Measurements from ENCODE around the gene OR2G3. TPM values are rescaled to one million over a fixed set of nuclear protein-coding genes. Genes with fewer than 3 reads are reported as not detected.

The OR2G3 gene
- total and polyA plus RNA-seq, 2 of the 4 experiments (the other 2 are of a cell fraction) = not detected

DNA sequence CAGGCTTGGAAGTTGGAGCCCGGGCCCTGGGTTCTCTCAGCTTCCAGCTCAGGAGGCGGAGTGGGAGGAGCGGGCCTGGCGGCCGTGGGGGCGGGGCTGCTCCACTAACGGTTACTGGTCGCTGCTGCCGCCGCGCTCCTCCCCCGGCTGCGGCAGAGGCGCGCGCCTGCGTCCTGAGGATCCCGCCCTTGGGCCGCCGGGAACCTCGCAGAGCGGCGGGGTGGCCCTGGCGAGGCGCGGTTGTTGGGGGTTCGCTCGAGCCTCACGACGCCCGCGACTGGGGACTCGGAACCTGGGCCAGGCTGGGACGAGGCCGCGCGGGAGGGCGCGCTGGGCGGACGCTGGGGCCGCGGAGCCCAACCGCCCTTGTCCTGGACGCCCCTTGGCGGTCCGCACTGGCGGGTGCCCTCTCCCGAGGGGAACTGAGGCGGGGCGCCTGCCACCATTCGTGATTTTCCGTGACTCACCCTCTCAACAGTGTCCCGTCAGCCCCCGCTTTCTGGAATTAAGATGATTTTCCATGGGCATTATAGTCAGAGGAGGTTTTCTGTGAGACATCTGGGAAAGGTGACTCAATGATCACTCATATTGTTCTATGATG is 34.1 kb downstream of the OR2G3 start:
- intact Hi-C loops (cut with micrococcal nuclease) (no loop called here), in situ Hi-C loops (cut with MboI; ENCODE audit: low sequenced_read_pairs) (no loop called here), dilution Hi-C loops (cut with HindIII; ENCODE audit: low sequenced_read_pairs, unreplicated experiment) (no loop called here)
- H2BK120ac ChIP-seq (ENCODE audit: low read depth, low read length) = no peak overlapping the region
- H3K9me1 ChIP-seq (ENCODE audit: insufficient read depth, low read length) = no peaks in the 10 kb centered on the region
- no peak overlapping the region for H2AFZ ChIP-seq (replicated peaks; ENCODE audit: low read length, poor library complexity)
- no peak overlapping the region for H2BK20ac ChIP-seq (ENCODE audit: low read depth, low read length)
- H3K36me3 ChIP-seq (ENCODE audit: control insufficient read depth, insufficient read depth, low read length) = no peaks in the 10 kb centered on the region
- H3K9ac ChIP-seq (ENCODE audit: low read depth, low read length) = no peak overlapping the region
- ChIA-PET POLR2A (ENCODE audit: unreplicated experiment) (no interaction called here), CTCF (no interaction called here)
- H3K56ac ChIP-seq (ENCODE audit: extremely low read depth, insufficient read depth, low read length) = no peak overlapping the region
- no peak overlapping the region; the same call in 1 of the 2 replicates for H3K4me2 ChIP-seq (ENCODE audit: low read depth, low read length)
- WGBS, 2 experiments (ENCODE audit: extremely low coverage in 2 of 2, insufficient read length in 1 of 2) = 20% methylated on average over 15 of the region's 55 CpGs; no CpG with 5 or more reads in 1 of the 2 experiments
- H4K91ac ChIP-seq (ENCODE audit: insufficient read depth, low read depth, low read length) = no peak overlapping the region
- peak; percentile 4 for DNase-seq
- no peak overlapping the region for H2BK5ac ChIP-seq (ENCODE audit: low read depth, low read length, poor library complexity, severe bottlenecking)
- TF ChIP-seq RAD21 (IDR thresholded peaks at IDR 0.05; ENCODE audit: low read length) (no peak), MXI1 (IDR thresholded peaks at IDR 0.05; ENCODE audit: borderline replicate concordance, low read depth, low read length) (no peak), SMC3 (IDR thresholded peaks at IDR 0.05; ENCODE audit: low read depth, low read length) (no peak), RFX5 (IDR thresholded peaks at IDR 0.05; ENCODE audit: low read depth, low read length) (no peak), RCOR1 (IDR thresholded peaks at IDR 0.05; ENCODE audit: insufficient replicate concordance, low read length) (no peak), POLR2A (IDR thresholded peaks at IDR 0.05; ENCODE audit: low read depth, low read length) (no peak), BHLHE40 (IDR thresholded peaks at IDR 0.05; ENCODE audit: low read depth, low read length) (no peak), MAFK (IDR thresholded peaks at IDR 0.05; ENCODE audit: low read depth, low read length) (no peak)
- TF ChIP-seq, protein P1, sequence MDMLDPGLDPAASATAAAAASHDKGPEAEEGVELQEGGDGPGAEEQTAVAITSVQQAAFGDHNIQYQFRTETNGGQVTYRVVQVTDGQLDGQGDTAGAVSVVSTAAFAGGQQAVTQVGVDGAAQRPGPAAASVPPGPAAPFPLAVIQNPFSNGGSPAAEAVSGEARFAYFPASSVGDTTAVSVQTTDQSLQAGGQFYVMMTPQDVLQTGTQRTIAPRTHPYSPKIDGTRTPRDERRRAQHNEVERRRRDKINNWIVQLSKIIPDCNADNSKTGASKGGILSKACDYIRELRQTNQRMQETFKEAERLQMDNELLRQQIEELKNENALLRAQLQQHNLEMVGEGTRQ (IDR thresholded peaks at IDR 0.05; ENCODE audit: low read depth, low read length) = no peak
- H4K8ac ChIP-seq (ENCODE audit: low read depth in 2 of 2, low read length in 2 of 2) = no peak overlapping the region
- no peak for ATAC-seq (ENCODE audit: low read depth)
- H3K4ac ChIP-seq (ENCODE audit: low read depth, low read length) = no peak overlapping the region
- H2BK15ac ChIP-seq (ENCODE audit: low read depth, low read length) = no peak overlapping the region
- H3K4me3 ChIP-seq (ENCODE audit: insufficient read depth, low read depth, low read length) = peak overlapping the region; percentile 53; the same call in 1 of the 2 replicates
- no peak overlapping the region for H2AK5ac ChIP-seq (ENCODE audit: low read depth, low read length)
- no peak overlapping the region for H3K14ac ChIP-seq (replicated peaks; ENCODE audit: low read depth, low read length)
- no peaks in the 10 kb centered on the region for H3K27me3 ChIP-seq (ENCODE audit: control insufficient read depth, insufficient read depth, low read length)
- no peak overlapping the region for H3K27ac ChIP-seq (ENCODE audit: insufficient read depth, low read length)
- no peaks in the 10 kb centered on the region for H3K79me1 ChIP-seq (ENCODE audit: low read depth in 1 of 2, low read length in 2 of 2)
- BruUV-seq (replicated peaks) = no TSS peak
- H4K20me1 ChIP-seq (ENCODE audit: insufficient read depth, low read length) = no peaks in the 10 kb centered on the region
- H3K4me1 ChIP-seq (ENCODE audit: control insufficient read depth, insufficient read depth, low read length) = no peaks in the 10 kb centered on the region
- H3K23ac ChIP-seq (ENCODE audit: low read depth, low read length) = no peak overlapping the region
- H3K9me3 ChIP-seq (ENCODE audit: control insufficient read depth, insufficient read depth, low read length) = peaks cover 23% of the 10 kb centered on the region
- H4K5ac ChIP-seq (ENCODE audit: low read depth, low read length) = no peak overlapping the region
- H2AK9ac ChIP-seq (replicated peaks; ENCODE audit: low read depth, low read length, poor library complexity) = no peak overlapping the region
- H3K18ac ChIP-seq (ENCODE audit: low read depth, low read length) = no peak overlapping the region
